GM12872 (cell line): Measurements from ENCODE around the gene WDR11.

Experiments used
- CTCF ChIP-seq: IDR thresholded peaks from 3 replicates; pipeline ENCODE4 v1.5.1; 2011; ENCODE audit warnings: low read depth, mild to moderate bottlenecking, low read length, moderate library complexity; ENCODE audit not compliant: insufficient read depth

Gene WDR11

GRCh38 chr10:120873741-120874140 is 22.6 kb downstream of the WDR11 start:
- no peak for TF ChIP-seq CTCF

GRCh38 chr10:120883071-120883470 is 31.9 kb downstream of the WDR11 start:
- TF ChIP-seq CTCF: no peak

GRCh38 chr10:120887482-120887881 is 36.3 kb downstream of the WDR11 start:
- no peak for TF ChIP-seq CTCF

GRCh38 chr10:120891365-120891764 is 40.2 kb downstream of the WDR11 start:
- no peak for TF ChIP-seq CTCF

- TF ChIP-seq CTCF: no peak
These were observed 43.4 kb downstream of the WDR11 start for GRCh38 chr10:120894556-120894955.

- no peak for TF ChIP-seq CTCF
These were observed 46.2 kb downstream of the WDR11 start for GRCh38 chr10:120897343-120897742.

GRCh38 chr10:120905268-120905667 is 54.1 kb downstream of the WDR11 start:
- no peak for TF ChIP-seq CTCF

GRCh38 chr10:120917521-120918250 is 66.5 kb downstream of the WDR11 start:
- TF ChIP-seq CTCF: no peak
